Bronchial epithelial cell (primary cell): ENCODE data around the gene JAZF1. TPM values are rescaled to one million over a fixed set of nuclear protein-coding genes. Genes with fewer than 3 reads are reported as not detected.

Experiments used
- DNase-seq: peaks from one replicate; pipeline ENCODE4 v3.0.0-alpha.2; 2010; ENCODE audit warnings: low read depth
- FAIRE-seq: peaks from 2 replicates; lab custom pipeline; 2011; peaks lifted over from hg19 to GRCh38; lab: Jason Lieb, UNC
- H3K27me3 ChIP-seq: 2 replicates; pipeline ENCODE4 v1.5.1; 2011; ENCODE audit warnings: low read length; ENCODE audit not compliant: control insufficient read depth, insufficient read depth
- H3K36me3 ChIP-seq: 2 replicates; pipeline ENCODE4 v1.5.1; 2011; ENCODE audit warnings: low read length; ENCODE audit not compliant: control insufficient read depth, insufficient read depth
- H3K4me3 ChIP-seq: 2 replicates; pipeline ENCODE4 v1.5.1; 2011; ENCODE audit warnings: mild to moderate bottlenecking, low read depth, low read length, control low read depth
- total RNA-seq: library from RNA; depleted of rRNA; stranded (reverse); fragments of >200 nt; gene quantifications from 2 replicates; pipeline ENCODE4 v1.2.1, GENCODE V29; 2014
- TF ChIP-seq, protein P1 (sequence below): IDR thresholded peaks from 2 replicates; pipeline ENCODE4 v1.5.1; 2011; ENCODE audit warnings: mild to moderate bottlenecking, moderate library complexity, low read length, control low read depth, inconsistent platforms; ENCODE audit not compliant: insufficient read depth, severe bottlenecking

JAZF1 gene
- total RNA-seq, 1 donor from 2014 or later: 1.1 TPM

- Histone ChIP-seq H3K27me3 (no peaks in the 10 kb centered on the region), H3K4me3 (no peak overlapping the region), H3K36me3 (no peaks in the 10 kb centered on the region)
- DNase-seq (no peak), FAIRE-seq (no peak)
- TF ChIP-seq, protein P1, sequence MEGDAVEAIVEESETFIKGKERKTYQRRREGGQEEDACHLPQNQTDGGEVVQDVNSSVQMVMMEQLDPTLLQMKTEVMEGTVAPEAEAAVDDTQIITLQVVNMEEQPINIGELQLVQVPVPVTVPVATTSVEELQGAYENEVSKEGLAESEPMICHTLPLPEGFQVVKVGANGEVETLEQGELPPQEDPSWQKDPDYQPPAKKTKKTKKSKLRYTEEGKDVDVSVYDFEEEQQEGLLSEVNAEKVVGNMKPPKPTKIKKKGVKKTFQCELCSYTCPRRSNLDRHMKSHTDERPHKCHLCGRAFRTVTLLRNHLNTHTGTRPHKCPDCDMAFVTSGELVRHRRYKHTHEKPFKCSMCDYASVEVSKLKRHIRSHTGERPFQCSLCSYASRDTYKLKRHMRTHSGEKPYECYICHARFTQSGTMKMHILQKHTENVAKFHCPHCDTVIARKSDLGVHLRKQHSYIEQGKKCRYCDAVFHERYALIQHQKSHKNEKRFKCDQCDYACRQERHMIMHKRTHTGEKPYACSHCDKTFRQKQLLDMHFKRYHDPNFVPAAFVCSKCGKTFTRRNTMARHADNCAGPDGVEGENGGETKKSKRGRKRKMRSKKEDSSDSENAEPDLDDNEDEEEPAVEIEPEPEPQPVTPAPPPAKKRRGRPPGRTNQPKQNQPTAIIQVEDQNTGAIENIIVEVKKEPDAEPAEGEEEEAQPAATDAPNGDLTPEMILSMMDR: no peak
Observed at GRCh38 chr7:28156401-28156800, 24.2 kb downstream of the JAZF1 start.

GRCh38 chr7:28155964-28156363 lies 24.6 kb downstream of the JAZF1 start:
- Histone ChIP-seq H3K4me3 (no peak overlapping the region), H3K36me3 (no peaks in the 10 kb centered on the region), H3K27me3 (no peaks in the 10 kb centered on the region)
- TF ChIP-seq, protein P1: no peak
- FAIRE-seq (peak; percentile 77), DNase-seq (peak; percentile 88)

GRCh38 chr7:28155019-28155660 lies 25.5 kb downstream of the JAZF1 start:
- no peak overlapping the region for H3K4me3 ChIP-seq
- H3K27me3 ChIP-seq: no peaks in the 10 kb centered on the region
- TF ChIP-seq, protein P1: no peak
- no peaks in the 10 kb centered on the region for H3K36me3 ChIP-seq
- FAIRE-seq: no peak
- no peak for DNase-seq

GRCh38 chr7:28152594-28152993 lies 28.0 kb downstream of the JAZF1 start:
- Histone ChIP-seq H3K4me3 (no peak overlapping the region), H3K36me3 (no peaks in the 10 kb centered on the region), H3K27me3 (no peaks in the 10 kb centered on the region)
- TF ChIP-seq, protein P1: no peak
- FAIRE-seq (no peak), DNase-seq (no peak)

GRCh38 chr7:28151965-28152364 lies 28.6 kb downstream of the JAZF1 start:
- FAIRE-seq (no peak), DNase-seq (peak; percentile 87)
- Histone ChIP-seq H3K36me3 (no peaks in the 10 kb centered on the region), H3K27me3 (no peaks in the 10 kb centered on the region), H3K4me3 (no peak overlapping the region)
- TF ChIP-seq, protein P1: no peak
